HG02852 (cell line): ENCODE measurements around the gene TPK1.
"Not testable (repeated sequence)": the region's sequence is repeated elsewhere in the genome, so short reads cannot be mapped to it uniquely, and the experiment has no call there.

Experiments
- ATAC-seq: cut with Tn5 transposase; IDR thresholded peaks from one replicate; pipeline ENCODE4 v1.9.1; 2021; ENCODE audit warnings: mild to moderate bottlenecking, moderate library complexity; ENCODE audit not compliant: unreplicated experiment

Gene TPK1

GRCh38 chr7:144726840-144727239, 109.0 kb downstream of the TPK1 start:
- ATAC-seq, result not testable (repeated sequence)

GRCh38 chr7:144725070-144725469, 110.8 kb downstream of the TPK1 start:
- ATAC-seq, result peak; percentile 83

GRCh38 chr7:144723301-144723700, 112.6 kb downstream of the TPK1 start:
- ATAC-seq, result no peak

GRCh38 chr7:144720710-144721109, 115.1 kb downstream of the TPK1 start:
- no peak for ATAC-seq

GRCh38 chr7:144720149-144720548, 115.7 kb downstream of the TPK1 start:
- ATAC-seq, result no peak

GRCh38 chr7:144717720-144718119, 118.1 kb downstream of the TPK1 start:
- ATAC-seq, result no peak

GRCh38 chr7:144713850-144714249, 122.0 kb downstream of the TPK1 start:
- no peak for ATAC-seq

GRCh38 chr7:144710791-144711190, 125.1 kb downstream of the TPK1 start:
- ATAC-seq, result no peak

- ATAC-seq, result no peak
These were observed 126.8 kb downstream of the TPK1 start for GRCh38 chr7:144709066-144709465.

GRCh38 chr7:144691240-144691639, 144.6 kb downstream of the TPK1 start:
- no peak for ATAC-seq

GRCh38 chr7:144682581-144683280, 153.1 kb downstream of the TPK1 start:
- no peak for ATAC-seq

- no peak for ATAC-seq
These were observed 159.4 kb downstream of the TPK1 start for GRCh38 chr7:144676492-144676891.

GRCh38 chr7:144674550-144674949, 161.3 kb downstream of the TPK1 start:
- ATAC-seq, result no peak

GRCh38 chr7:144672869-144673268, 163.0 kb downstream of the TPK1 start:
- ATAC-seq, result no peak

GRCh38 chr7:144671429-144671828, 164.4 kb downstream of the TPK1 start:
- no peak for ATAC-seq

GRCh38 chr7:144670218-144670617, 165.6 kb downstream of the TPK1 start:
- no peak for ATAC-seq

- ATAC-seq, result no peak
These were observed 167.3 kb downstream of the TPK1 start for GRCh38 chr7:144668503-144668902.

- ATAC-seq, result no peak
These were observed 170.0 kb downstream of the TPK1 start for GRCh38 chr7:144665689-144666381.

GRCh38 chr7:144659211-144659610, 176.6 kb downstream of the TPK1 start:
- no peak for ATAC-seq

GRCh38 chr7:144656965-144657517, 178.8 kb downstream of the TPK1 start:
- ATAC-seq, result no peak

GRCh38 chr7:144653449-144653848, 182.4 kb downstream of the TPK1 start:
- ATAC-seq, result no peak

GRCh38 chr7:144650439-144650838, 185.4 kb downstream of the TPK1 start:
- no peak for ATAC-seq
